Aorta (tissue), 5 donors: Measurements from ENCODE around the gene ATAD3A. TPM values are rescaled to one million over a fixed set of nuclear protein-coding genes. Genes with fewer than 3 reads are reported as not detected.
"Not testable (repeated sequence)": the region's sequence is repeated elsewhere in the genome, so short reads cannot be mapped to it uniquely, and the experiment has no call there.

Experiments
- ATAC-seq: fragments of 200-7000 bp; cut with Tn5 transposase; one replicate; pipeline ENCODE4 v1.9.1; 2022; ENCODE audit warnings: moderate library complexity; ENCODE audit not compliant: low FRiP score
- DNase-seq, 2 donors: peaks; one replicate each; pipeline ENCODE4 v3.0.0-alpha.2; 2020
- H3K27ac ChIP-seq, 2 donors: one replicate each; pipeline ENCODE4 v1.5.1; 2013; ENCODE audit warnings: low read length in 2 of 2, mild to moderate bottlenecking in 2 of 2, moderate library complexity in 2 of 2, control low read depth in 1 of 2, inconsistent platforms in 1 of 2, low read depth in 1 of 2
- H3K27me3 ChIP-seq, 2 donors: one replicate each; pipeline ENCODE4 v1.6.1; 2013; ENCODE audit warnings: control low read depth in 1 of 2, low read length in 1 of 2, mild to moderate bottlenecking in 1 of 2, moderate library complexity in 1 of 2; ENCODE audit not compliant: insufficient read depth in 2 of 2, control insufficient read depth in 1 of 2
- H3K36me3 ChIP-seq, 2 donors: one replicate each; pipeline ENCODE4 v1.6.1; 2013; ENCODE audit warnings: control low read depth in 1 of 2, low read length in 1 of 2, mild to moderate bottlenecking in 1 of 2; ENCODE audit not compliant: insufficient read depth in 2 of 2, control insufficient read depth in 1 of 2
- H3K4me1 ChIP-seq, 2 donors: one replicate each; pipeline ENCODE4 v1.6.1; 2013; ENCODE audit warnings: low read length in 2 of 2, control low read depth in 1 of 2, mild to moderate bottlenecking in 1 of 2, moderate library complexity in 1 of 2; ENCODE audit not compliant: insufficient read depth in 2 of 2, control insufficient read depth in 1 of 2
- H3K4me3 ChIP-seq, 2 donors: one replicate each; pipeline ENCODE4 v1.5.1; 2013; ENCODE audit warnings: low read length in 2 of 2, control low read depth in 1 of 2, mild to moderate bottlenecking in 1 of 2
- H3K9me3 ChIP-seq: one replicate; pipeline ENCODE4 v1.6.1; 2013; ENCODE audit warnings: mild to moderate bottlenecking, low read length; ENCODE audit not compliant: control insufficient read depth
- WGBS, 2 donors: extraction: QIAGEN DNeasy Blood & Tissue Kit; methylation state at CpG; one replicate each; pipeline ENCODE4 v1.1.7; 2013; 5-methylcytosine and 5-hydroxymethylcytosine counted together
- intact Hi-C, 2 donors: fragments of 100-400 bp; cut with DNase I; formaldehyde crosslinking; loops; one replicate each; pipeline versions ENCODE4 v1.14.2 to v1.15.0; 2022
- long read RNA-seq, 2 donors: library from polyadenylated mRNA; unstranded; transcript quantifications; one replicate each; pipeline ENCODE4 v2.0.0, GENCODE V29; 2020 to 2021
- polyA plus RNA-seq, 2 donors: library from polyadenylated mRNA; stranded (reverse); fragments of 200-250 nt; gene quantifications; one replicate each; pipeline ENCODE4 v1.2.3, GENCODE V29; 2013
- total RNA-seq, 2 donors: library from RNA; stranded (reverse); fragmentation: NEBNext Ultra II Directional; extraction: Animal tissue kit (Norgen Biotek cat#: 25700); gene quantifications; one replicate each; pipeline ENCODE4 v1.2.1, GENCODE V29; 2021
- donor health status: healthy with polysubstance abuse.
- donor health status: Bipolar disorder and iron deficiency.
- donor health status: DM: no; HTN: no; CAD: no.
- donor health status: DM: no; HTN: no; CAD: no.
- donor health status: DM: yes; HTN: yes; CAD: no.

ATAD3A gene
- total RNA-seq (10 to 100 TPM; 11.9 to 13.2 TPM), polyA plus RNA-seq (10 to 100 TPM in 1 of 2 donors, 1 to 10 TPM in 1; 8.3 to 20.2 TPM)
- long read RNA-seq, donor 1, partial matches to known transcripts: 14 of 21 reads
- long read RNA-seq, donor 1, other reads (novel, unspliced or antisense): 3 of 21 reads
- long read RNA-seq, donor 2, transcript ATAD3A-203 (16 exons, 2,492 nt): major isoform, 12 of 20 reads
- long read RNA-seq, donor 2, partial matches to known transcripts: 4 of 20 reads
- long read RNA-seq, donor 2, other reads (novel, unspliced or antisense): 4 of 20 reads

GRCh38 chr1:1511533-1512285, at the start of gene ATAD3A:
Gene ATAD3A, plus strand, starts transcription at chr1:1512162. Its CDS starts 107 bp downstream, at chr1:1512269.
- intact Hi-C loops: loop anchor here in 1 of 2 donors (2.0 kb wide), 1 partner anchor 63 kb away; the partner anchor contains the start of gene SSU72

GRCh38 chr1:1462318-1462966, 49.5 kb upstream of the ATAD3A start:
- 56 to 63% methylated on average over 26 of the region's 26 CpGs for WGBS, 2 donors
- Histone ChIP-seq H3K9me3 (no peaks in the 10 kb centered on the region), H3K4me3 (no peak overlapping the region), H3K27ac (no peak overlapping the region), H3K36me3 (no peaks in the 10 kb centered on the region), H3K27me3 (no peaks in the 10 kb centered on the region), H3K4me1 (no peaks in the 10 kb centered on the region)
- DNase-seq: no peak
- ATAC-seq: no peak
- intact Hi-C loops: no loop called here

More at GRCh38 chr1:1511533-1512285, at the start of gene ATAD3A:
- DNase-seq (peak; percentile 99 to 100), ATAC-seq (peak; percentile 98)
- no peaks in the 10 kb centered on the region for H3K36me3 ChIP-seq
- no peaks in the 10 kb centered on the region for H3K4me1 ChIP-seq
- H3K27me3 ChIP-seq: no peaks in the 10 kb centered on the region
- WGBS, 2 donors: 0% methylated on average over 87 to 99 of the region's 99 CpGs
- no peaks in the 10 kb centered on the region for H3K9me3 ChIP-seq
- peak within 1 kb of the TSS in 1 of 2 donors; percentile 77 for H3K27ac ChIP-seq
- H3K4me3 ChIP-seq: peak within 1 kb of the TSS; percentile 63 to 89

GRCh38 chr1:1463312-1463711, 48.6 kb upstream of the ATAD3A start:
- Histone ChIP-seq H3K4me3 (no peak overlapping the region), H3K27me3 (no peaks in the 10 kb centered on the region), H3K9me3 (no peaks in the 10 kb centered on the region), H3K36me3 (no peaks in the 10 kb centered on the region), H3K27ac (no peak overlapping the region), H3K4me1 (no peaks in the 10 kb centered on the region)
- DNase-seq (no peak), ATAC-seq (no peak)
- intact Hi-C loops: no loop called here
- 83 to 89% methylated on average over 7 of the region's 7 CpGs for WGBS, 2 donors

GRCh38 chr1:1468196-1468985, 43.6 kb upstream of the ATAD3A start:
- H3K4me1 ChIP-seq, H3K27me3 ChIP-seq, intact Hi-C loops, H3K9me3 ChIP-seq, ATAC-seq, DNase-seq, H3K27ac ChIP-seq, H3K4me3 ChIP-seq, H3K36me3 ChIP-seq: not testable (repeated sequence)
- 79% methylated on average over 32 to 44 of the region's 44 CpGs for WGBS, 2 donors

GRCh38 chr1:1470626-1471388, 41.2 kb upstream of the ATAD3A start:
- peak overlapping the region; percentile 27 to 29 for H3K4me3 ChIP-seq
- H3K4me1 ChIP-seq: no peaks in the 10 kb centered on the region
- ATAC-seq (no peak), DNase-seq (no peak)
- 16 to 17% methylated on average over 16 of the region's 16 CpGs for WGBS, 2 donors
- no peaks in the 10 kb centered on the region for H3K36me3 ChIP-seq
- no peak overlapping the region for H3K27ac ChIP-seq
- no peaks in the 10 kb centered on the region for H3K27me3 ChIP-seq
- no peaks in the 10 kb centered on the region for H3K9me3 ChIP-seq
- intact Hi-C loops: no loop called here

GRCh38 chr1:1471389-1472052, 40.4 kb upstream of the ATAD3A start, which contains the start of gene ATAD3B:
Gene ATAD3B, plus strand, starts transcription at chr1:1471765. Its CDS starts 120 bp downstream, at chr1:1471885.
- Histone ChIP-seq H3K4me1 (no peaks in the 10 kb centered on the region), H3K9me3 (no peaks in the 10 kb centered on the region), H3K36me3 (no peaks in the 10 kb centered on the region), H3K27ac (no peak within 1 kb of the TSS), H3K4me3 (peak within 1 kb of the TSS; percentile 35 to 44), H3K27me3 (no peaks in the 10 kb centered on the region)
- DNase-seq (peak; percentile 95 to 96), ATAC-seq (peak; percentile 96)
- intact Hi-C loops: no loop called here
- 0 to 1% methylated on average over 69 to 87 of the region's 87 CpGs for WGBS, 2 donors

- H3K4me1 ChIP-seq, H3K36me3 ChIP-seq, DNase-seq, H3K9me3 ChIP-seq, ATAC-seq, H3K27me3 ChIP-seq, H3K27ac ChIP-seq, intact Hi-C loops: not testable (repeated sequence)
- peak overlapping the region; percentile 35 to 44 for H3K4me3 ChIP-seq
- 3 to 5% methylated on average over 32 to 57 of the region's 65 CpGs for WGBS, 2 donors
These were observed 39.7 kb upstream of the ATAD3A start for GRCh38 chr1:1472053-1472876.
